C4-2B (cell line): ENCODE results near the gene CCDC88C.

ENCODE experiments used
- CTCF ChIP-seq: fragments of 450-650 bp; conservative IDR thresholded peaks from 2 replicates; pipeline ENCODE4 v1.5.1; 2017; ENCODE audit warnings: mild to moderate bottlenecking
- ZFX ChIP-seq: fragments of 450-650 bp; IDR thresholded peaks from 2 replicates; pipeline ENCODE4 v1.6.1; 2017

- no peak for TF ChIP-seq CTCF
- no peak for TF ChIP-seq ZFX
Observed at GRCh38 chr14:91352728-91353692, 64.6 kb downstream of the CCDC88C start.
